ENCODE results near the gene TIGIT.

DNA sequence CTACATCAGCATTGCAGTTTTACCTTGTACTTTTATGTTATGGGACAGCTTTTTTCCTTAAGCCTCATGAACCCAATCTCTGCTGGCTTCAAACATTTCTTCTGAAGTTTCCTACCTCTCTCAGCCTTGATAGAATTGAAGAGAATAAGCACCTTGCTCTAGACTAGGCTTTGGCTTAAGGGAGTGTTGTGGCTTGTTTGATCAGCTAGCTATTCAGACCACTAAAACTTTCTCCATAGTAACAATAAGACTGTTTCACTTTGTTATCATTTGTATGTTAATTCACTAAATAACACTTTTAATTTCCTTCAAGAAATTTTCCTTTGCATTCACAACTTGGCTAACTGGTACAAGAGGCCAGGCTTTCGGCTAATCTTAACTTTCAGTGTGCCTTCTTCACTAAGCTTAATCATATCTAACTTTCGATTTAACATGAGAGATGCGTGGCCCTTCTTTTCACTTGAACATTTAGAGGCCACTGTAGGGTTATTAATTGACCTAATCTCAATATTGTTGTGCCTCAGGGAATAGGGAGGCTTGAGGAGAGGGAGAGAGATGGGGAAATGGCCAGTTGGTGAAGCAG lies 8.1 kb upstream of the TIGIT start:
- TF ChIP-seq, protein P1, sequence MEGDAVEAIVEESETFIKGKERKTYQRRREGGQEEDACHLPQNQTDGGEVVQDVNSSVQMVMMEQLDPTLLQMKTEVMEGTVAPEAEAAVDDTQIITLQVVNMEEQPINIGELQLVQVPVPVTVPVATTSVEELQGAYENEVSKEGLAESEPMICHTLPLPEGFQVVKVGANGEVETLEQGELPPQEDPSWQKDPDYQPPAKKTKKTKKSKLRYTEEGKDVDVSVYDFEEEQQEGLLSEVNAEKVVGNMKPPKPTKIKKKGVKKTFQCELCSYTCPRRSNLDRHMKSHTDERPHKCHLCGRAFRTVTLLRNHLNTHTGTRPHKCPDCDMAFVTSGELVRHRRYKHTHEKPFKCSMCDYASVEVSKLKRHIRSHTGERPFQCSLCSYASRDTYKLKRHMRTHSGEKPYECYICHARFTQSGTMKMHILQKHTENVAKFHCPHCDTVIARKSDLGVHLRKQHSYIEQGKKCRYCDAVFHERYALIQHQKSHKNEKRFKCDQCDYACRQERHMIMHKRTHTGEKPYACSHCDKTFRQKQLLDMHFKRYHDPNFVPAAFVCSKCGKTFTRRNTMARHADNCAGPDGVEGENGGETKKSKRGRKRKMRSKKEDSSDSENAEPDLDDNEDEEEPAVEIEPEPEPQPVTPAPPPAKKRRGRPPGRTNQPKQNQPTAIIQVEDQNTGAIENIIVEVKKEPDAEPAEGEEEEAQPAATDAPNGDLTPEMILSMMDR (conservative IDR thresholded peaks at IDR 0.05; ENCODE audit: low read depth in 2 of 2) = no peak
- TF ChIP-seq CREB1 (CRISPR knock-in tag; IDR thresholded peaks at IDR 0.05; ENCODE audit: low read depth) = no peak
- no peak for TF ChIP-seq EZH2phosphoT487 (IDR thresholded peaks at IDR 0.05; ENCODE audit: unreplicated experiment)
- TF ChIP-seq, protein P2, sequence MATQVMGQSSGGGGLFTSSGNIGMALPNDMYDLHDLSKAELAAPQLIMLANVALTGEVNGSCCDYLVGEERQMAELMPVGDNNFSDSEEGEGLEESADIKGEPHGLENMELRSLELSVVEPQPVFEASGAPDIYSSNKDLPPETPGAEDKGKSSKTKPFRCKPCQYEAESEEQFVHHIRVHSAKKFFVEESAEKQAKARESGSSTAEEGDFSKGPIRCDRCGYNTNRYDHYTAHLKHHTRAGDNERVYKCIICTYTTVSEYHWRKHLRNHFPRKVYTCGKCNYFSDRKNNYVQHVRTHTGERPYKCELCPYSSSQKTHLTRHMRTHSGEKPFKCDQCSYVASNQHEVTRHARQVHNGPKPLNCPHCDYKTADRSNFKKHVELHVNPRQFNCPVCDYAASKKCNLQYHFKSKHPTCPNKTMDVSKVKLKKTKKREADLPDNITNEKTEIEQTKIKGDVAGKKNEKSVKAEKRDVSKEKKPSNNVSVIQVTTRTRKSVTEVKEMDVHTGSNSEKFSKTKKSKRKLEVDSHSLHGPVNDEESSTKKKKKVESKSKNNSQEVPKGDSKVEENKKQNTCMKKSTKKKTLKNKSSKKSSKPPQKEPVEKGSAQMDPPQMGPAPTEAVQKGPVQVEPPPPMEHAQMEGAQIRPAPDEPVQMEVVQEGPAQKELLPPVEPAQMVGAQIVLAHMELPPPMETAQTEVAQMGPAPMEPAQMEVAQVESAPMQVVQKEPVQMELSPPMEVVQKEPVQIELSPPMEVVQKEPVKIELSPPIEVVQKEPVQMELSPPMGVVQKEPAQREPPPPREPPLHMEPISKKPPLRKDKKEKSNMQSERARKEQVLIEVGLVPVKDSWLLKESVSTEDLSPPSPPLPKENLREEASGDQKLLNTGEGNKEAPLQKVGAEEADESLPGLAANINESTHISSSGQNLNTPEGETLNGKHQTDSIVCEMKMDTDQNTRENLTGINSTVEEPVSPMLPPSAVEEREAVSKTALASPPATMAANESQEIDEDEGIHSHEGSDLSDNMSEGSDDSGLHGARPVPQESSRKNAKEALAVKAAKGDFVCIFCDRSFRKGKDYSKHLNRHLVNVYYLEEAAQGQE (IDR thresholded peaks at IDR 0.05; ENCODE audit: unreplicated experiment) = no peak
- no peak for TF ChIP-seq EZH2 (IDR thresholded peaks at IDR 0.05; ENCODE audit: low read depth, unreplicated experiment)
- TF ChIP-seq JUNB (IDR thresholded peaks at IDR 0.05; ENCODE audit: unreplicated experiment) = no peak
- no peak for TF ChIP-seq POLR2AphosphoS5 (IDR thresholded peaks at IDR 0.05; ENCODE audit: low read depth)
- TF ChIP-seq, protein P3, sequence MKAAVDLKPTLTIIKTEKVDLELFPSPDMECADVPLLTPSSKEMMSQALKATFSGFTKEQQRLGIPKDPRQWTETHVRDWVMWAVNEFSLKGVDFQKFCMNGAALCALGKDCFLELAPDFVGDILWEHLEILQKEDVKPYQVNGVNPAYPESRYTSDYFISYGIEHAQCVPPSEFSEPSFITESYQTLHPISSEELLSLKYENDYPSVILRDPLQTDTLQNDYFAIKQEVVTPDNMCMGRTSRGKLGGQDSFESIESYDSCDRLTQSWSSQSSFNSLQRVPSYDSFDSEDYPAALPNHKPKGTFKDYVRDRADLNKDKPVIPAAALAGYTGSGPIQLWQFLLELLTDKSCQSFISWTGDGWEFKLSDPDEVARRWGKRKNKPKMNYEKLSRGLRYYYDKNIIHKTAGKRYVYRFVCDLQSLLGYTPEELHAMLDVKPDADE (IDR thresholded peaks at IDR 0.05) = no peak
- TF ChIP-seq, protein P4, sequence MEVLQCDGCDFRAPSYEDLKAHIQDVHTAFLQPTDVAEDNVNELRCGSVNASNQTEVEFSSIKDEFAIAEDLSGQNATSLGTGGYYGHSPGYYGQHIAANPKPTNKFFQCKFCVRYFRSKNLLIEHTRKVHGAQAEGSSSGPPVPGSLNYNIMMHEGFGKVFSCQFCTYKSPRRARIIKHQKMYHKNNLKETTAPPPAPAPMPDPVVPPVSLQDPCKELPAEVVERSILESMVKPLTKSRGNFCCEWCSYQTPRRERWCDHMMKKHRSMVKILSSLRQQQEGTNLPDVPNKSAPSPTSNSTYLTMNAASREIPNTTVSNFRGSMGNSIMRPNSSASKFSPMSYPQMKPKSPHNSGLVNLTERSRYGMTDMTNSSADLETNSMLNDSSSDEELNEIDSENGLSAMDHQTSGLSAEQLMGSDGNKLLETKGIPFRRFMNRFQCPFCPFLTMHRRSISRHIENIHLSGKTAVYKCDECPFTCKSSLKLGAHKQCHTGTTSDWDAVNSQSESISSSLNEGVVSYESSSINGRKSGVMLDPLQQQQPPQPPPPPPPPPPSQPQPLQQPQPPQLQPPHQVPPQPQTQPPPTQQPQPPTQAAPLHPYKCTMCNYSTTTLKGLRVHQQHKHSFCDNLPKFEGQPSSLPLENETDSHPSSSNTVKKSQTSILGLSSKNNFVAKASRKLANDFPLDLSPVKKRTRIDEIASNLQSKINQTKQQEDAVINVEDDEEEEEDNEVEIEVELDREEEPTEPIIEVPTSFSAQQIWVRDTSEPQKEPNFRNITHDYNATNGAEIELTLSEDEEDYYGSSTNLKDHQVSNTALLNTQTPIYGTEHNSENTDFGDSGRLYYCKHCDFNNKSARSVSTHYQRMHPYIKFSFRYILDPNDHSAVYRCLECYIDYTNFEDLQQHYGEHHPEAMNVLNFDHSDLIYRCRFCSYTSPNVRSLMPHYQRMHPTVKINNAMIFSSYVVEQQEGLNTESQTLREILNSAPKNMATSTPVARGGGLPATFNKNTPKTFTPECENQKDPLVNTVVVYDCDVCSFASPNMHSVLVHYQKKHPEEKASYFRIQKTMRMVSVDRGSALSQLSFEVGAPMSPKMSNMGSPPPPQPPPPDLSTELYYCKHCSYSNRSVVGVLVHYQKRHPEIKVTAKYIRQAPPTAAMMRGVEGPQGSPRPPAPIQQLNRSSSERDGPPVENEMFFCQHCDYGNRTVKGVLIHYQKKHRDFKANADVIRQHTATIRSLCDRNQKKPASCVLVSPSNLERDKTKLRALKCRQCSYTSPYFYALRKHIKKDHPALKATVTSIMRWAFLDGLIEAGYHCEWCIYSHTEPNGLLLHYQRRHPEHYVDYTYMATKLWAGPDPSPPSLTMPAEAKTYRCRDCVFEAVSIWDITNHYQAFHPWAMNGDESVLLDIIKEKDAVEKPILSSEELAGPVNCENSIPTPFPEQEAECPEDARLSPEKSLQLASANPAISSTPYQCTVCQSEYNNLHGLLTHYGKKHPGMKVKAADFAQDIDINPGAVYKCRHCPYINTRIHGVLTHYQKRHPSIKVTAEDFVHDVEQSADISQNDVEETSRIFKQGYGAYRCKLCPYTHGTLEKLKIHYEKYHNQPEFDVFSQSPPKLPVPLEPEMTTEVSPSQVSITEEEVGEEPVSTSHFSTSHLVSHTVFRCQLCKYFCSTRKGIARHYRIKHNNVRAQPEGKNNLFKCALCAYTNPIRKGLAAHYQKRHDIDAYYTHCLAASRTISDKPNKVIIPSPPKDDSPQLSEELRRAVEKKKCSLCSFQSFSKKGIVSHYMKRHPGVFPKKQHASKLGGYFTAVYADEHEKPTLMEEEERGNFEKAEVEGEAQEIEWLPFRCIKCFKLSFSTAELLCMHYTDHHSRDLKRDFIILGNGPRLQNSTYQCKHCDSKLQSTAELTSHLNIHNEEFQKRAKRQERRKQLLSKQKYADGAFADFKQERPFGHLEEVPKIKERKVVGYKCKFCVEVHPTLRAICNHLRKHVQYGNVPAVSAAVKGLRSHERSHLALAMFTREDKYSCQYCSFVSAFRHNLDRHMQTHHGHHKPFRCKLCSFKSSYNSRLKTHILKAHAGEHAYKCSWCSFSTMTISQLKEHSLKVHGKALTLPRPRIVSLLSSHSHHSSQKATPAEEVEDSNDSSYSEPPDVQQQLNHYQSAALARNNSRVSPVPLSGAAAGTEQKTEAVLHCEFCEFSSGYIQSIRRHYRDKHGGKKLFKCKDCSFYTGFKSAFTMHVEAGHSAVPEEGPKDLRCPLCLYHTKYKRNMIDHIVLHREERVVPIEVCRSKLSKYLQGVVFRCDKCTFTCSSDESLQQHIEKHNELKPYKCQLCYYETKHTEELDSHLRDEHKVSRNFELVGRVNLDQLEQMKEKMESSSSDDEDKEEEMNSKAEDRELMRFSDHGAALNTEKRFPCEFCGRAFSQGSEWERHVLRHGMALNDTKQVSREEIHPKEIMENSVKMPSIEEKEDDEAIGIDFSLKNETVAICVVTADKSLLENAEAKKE (CRISPR knock-in tag; IDR thresholded peaks at IDR 0.05) = no peak
- TF ChIP-seq ZNF331 (CRISPR knock-in tag; IDR thresholded peaks at IDR 0.05; ENCODE audit: low read depth) = no peak
- no peak for TF ChIP-seq NANOG (IDR thresholded peaks at IDR 0.05; ENCODE audit: borderline replicate concordance)
- TF ChIP-seq STAT1 (IDR thresholded peaks at IDR 0.05; ENCODE audit: unreplicated experiment) = no peak
- TF ChIP-seq ZNF114 (CRISPR knock-in tag; IDR thresholded peaks at IDR 0.05) = no peak

All from GM23338 (cell line).